Mononuclear cell (primary cell): ENCODE results near the gene IL2. TPM values are rescaled to one million over a fixed set of nuclear protein-coding genes. Genes with fewer than 3 reads are reported as not detected.

Experiments used
- H3K27me3 ChIP-seq: 2 replicates; pipeline ENCODE4 v1.6.0; 2011; ENCODE audit warnings: low read length, control low read depth; ENCODE audit not compliant: insufficient read depth
- H3K4me1 ChIP-seq: 2 replicates; pipeline ENCODE4 v1.5.1; 2011; ENCODE audit warnings: mild to moderate bottlenecking, low read length, control low read depth; ENCODE audit not compliant: insufficient read depth
- H3K4me3 ChIP-seq: 2 replicates; pipeline ENCODE4 v1.5.1; 2011; ENCODE audit warnings: mild to moderate bottlenecking, low read length, moderate library complexity
- H3K9me3 ChIP-seq: 2 replicates; pipeline ENCODE4 v1.5.1; 2011; ENCODE audit warnings: low read depth, mild to moderate bottlenecking, control low read depth, low read length
- total RNA-seq: library from RNA; depleted of rRNA; stranded (reverse); fragments of >200 nt; gene quantifications from one replicate; pipeline ENCODE4 v1.2.3, GENCODE V29; 2012

The IL2 gene
- total RNA-seq, 1 donor, result 1.3 TPM

DNA sequence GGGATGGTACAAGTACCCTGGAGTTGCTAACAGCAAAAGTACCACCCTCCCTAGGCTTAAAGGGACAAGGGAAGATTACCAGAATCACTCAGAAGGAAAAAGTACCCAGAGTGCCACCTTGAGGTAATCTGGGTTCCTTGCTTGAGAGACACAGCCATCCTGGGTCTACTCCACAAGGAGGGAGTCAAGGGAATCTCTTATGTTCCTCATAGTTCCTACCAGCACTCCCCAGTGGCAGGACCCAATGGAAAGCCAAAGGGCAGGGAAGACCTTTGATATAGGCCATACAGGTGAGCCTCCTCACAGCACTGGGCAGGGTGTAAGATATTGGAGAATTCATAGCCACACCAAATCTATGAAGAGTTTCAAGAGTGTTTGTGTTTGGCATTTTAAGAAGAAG, 5.7 kb downstream of the IL2 start:
- no peaks in the 10 kb centered on the region for H3K4me1 ChIP-seq
- H3K27me3 ChIP-seq, result no peaks in the 10 kb centered on the region

DNA sequence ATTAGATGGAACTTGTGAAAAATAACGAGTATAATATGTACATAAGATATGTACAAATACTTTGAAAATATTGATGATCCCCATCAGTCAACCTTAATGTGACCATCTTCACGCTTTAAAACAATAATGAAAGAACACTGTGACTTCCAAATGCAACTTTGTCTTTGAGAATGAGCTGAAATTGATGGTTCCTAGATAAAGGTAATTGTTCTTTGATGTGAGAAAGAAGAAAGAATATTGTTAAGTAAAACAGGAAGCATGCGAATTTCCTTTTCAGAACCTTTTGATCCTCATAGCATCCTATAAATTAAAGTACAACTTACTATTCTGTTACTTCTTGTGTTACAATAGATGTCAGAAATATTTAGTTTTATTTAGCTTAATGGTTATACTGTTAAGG, 22.2 kb downstream of the IL2 start:
- no peaks in the 10 kb centered on the region for H3K4me1 ChIP-seq
- no peaks in the 10 kb centered on the region for H3K27me3 ChIP-seq
- no peak overlapping the region for H3K4me3 ChIP-seq
- no peaks in the 10 kb centered on the region for H3K9me3 ChIP-seq

More for the DNA sequence above, 5.7 kb downstream of the IL2 start:
- H3K9me3 ChIP-seq, result no peaks in the 10 kb centered on the region
- no peak overlapping the region for H3K4me3 ChIP-seq

DNA sequence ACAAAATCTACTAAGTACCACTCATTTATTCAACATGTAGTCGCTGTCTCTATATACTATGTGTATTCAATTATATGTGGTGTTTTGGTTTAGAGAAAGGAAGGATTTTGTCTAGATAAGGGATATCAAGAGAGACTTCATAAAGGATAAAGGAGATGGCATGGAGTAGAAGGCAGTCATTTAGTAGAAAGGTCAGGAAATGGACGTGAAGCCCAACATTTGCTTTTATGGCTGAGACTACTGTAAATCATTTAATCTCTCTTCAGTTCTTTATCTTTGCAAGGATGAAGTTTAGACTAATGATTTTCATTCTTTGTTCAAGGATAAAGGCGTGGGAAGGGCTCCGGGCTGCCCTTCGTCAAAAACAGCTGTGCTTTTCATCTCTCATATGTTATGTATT, 25.2 kb downstream of the IL2 start:
- H3K27me3 ChIP-seq, result no peaks in the 10 kb centered on the region
- no peaks in the 10 kb centered on the region for H3K9me3 ChIP-seq
- no peaks in the 10 kb centered on the region for H3K4me1 ChIP-seq
- H3K4me3 ChIP-seq, result no peak overlapping the region

DNA sequence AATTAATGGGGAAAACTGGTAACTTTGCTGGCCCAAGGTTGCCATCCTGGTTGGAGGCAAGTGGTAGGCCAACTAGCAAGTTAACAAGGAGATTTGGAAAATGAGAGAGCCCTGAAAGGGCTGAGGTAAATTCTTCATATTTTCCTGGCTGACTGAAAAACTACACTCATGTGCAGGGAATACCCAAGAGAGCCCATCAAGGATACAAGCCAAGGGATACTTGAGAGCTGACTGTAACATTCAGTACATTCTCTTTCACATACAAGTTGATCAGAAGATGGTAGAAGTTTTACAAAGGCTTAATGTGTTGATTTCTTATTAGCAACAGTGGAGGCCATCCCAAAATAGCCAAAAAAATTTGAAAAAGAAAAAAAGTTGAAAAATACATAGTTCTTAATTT, 33.3 kb downstream of the IL2 start:
- Histone ChIP-seq H3K4me3 (no peak overlapping the region), H3K27me3 (no peaks in the 10 kb centered on the region), H3K4me1 (no peaks in the 10 kb centered on the region), H3K9me3 (peaks cover 5% of the 10 kb centered on the region)

DNA sequence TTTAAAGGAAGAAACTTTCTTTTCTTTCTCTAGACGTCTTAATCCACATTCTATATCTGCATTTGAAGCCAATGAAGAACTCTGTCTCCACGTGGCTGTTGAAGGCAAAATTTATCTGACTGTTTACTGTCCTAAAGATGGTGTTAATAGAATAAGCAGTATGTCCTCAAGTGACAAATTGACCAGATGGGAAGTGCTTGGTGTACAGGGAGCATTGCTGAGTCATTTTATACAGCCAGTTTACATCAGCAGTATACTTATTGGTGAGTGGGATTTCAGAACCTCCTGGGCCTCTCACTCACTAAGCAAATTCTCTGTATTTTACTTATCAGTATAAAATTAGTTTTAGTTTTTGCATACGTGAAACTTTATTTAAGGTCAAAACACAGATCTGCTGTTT, 44.0 kb downstream of the IL2 start:
- no peak overlapping the region for H3K4me3 ChIP-seq
- H3K9me3 ChIP-seq, result no peaks in the 10 kb centered on the region
- H3K4me1 ChIP-seq, result no peaks in the 10 kb centered on the region
- H3K27me3 ChIP-seq, result no peaks in the 10 kb centered on the region

DNA sequence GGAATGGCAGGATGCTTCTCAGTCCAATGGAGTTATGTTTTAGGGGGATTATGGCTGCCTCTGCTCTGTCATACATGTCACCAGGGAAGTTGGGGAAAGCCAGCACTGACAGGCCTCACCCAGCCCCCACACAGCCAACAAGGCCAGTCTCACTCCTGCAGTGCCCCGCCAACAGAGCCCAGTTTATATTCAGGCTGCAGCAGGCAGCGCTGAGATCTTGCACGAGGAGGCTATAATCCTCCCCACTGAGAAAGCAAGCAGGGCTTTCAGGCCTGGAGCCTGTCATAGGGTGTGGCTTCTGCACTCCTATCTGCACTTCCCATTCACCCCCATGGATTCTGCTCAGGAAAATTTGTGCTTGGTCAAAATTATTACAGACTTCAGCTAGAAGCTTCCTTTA, 52.7 kb downstream of the IL2 start:
- Histone ChIP-seq H3K27me3 (peaks cover 2% of the 10 kb centered on the region), H3K9me3 (no peaks in the 10 kb centered on the region)

More for the DNA sequence above, 52.7 kb downstream of the IL2 start:
- Histone ChIP-seq H3K4me1 (no peaks in the 10 kb centered on the region), H3K4me3 (no peak overlapping the region)

Other genes with a start within 250 kb of the IL2 start
- not detected for gene ADAD1, start 77.7 kb downstream of the IL2 start, total RNA-seq
- gene IL21, start 164.3 kb upstream of the IL2 start, total RNA-seq, result not detected